Lower leg skin (tissue), 3 donors: ENCODE data around the gene HADHA.

Experiments
- POLR2A ChIP-seq, 2 donors: fragments of 450-650 bp; IDR thresholded peaks; one replicate each; pipeline ENCODE4 v1.6.1; 2016 to 2017; ENCODE audit warnings: antibody characterized with exemption in 2 of 2, mild to moderate bottlenecking in 1 of 2, moderate library complexity in 1 of 2
- TF ChIP-seq, protein P1 (sequence below), 3 donors: fragments of 450-650 bp; IDR thresholded peaks; one replicate each; pipeline ENCODE4 v1.5.1; 2016; ENCODE audit warnings: antibody characterized with exemption in 3 of 3, mild to moderate bottlenecking in 3 of 3, moderate library complexity in 2 of 3

DNA sequence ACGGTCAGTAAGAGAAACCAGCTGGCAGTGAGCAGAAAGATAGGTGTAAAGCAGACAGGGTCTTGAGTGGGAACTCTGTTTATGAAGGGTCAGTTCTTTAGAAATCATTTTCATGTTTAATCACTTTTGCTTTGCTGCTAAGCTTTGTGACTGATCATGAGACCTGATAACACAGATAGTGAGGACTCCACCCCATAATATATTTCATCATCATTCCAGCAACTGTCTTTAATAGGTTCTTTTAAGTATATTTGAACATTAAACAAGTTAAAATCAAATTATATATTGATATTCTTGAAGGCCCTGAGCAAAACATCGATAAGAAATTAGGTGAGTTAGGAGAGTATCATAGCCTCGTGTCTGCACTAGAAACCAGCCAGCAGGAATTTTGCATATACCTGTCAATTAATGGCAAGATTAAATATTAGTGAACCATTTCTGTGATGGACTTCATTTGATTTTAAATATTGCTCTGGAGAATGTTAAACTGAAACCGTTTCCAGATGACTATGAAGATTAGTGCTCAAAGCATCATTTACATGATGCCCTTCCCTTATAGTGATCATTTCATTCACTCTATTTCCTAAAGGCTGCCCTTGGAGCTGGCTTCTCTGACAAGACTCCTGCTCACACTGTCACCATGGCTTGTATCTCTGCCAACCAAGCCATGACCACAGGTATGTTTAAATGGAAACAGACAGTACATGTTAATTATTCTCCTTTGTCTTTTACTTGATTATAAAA lies 32.2 kb upstream of the HADHA start:
- TF ChIP-seq POLR2A (IDR thresholded peaks at IDR 0.05) = no peak
- TF ChIP-seq, protein P1, sequence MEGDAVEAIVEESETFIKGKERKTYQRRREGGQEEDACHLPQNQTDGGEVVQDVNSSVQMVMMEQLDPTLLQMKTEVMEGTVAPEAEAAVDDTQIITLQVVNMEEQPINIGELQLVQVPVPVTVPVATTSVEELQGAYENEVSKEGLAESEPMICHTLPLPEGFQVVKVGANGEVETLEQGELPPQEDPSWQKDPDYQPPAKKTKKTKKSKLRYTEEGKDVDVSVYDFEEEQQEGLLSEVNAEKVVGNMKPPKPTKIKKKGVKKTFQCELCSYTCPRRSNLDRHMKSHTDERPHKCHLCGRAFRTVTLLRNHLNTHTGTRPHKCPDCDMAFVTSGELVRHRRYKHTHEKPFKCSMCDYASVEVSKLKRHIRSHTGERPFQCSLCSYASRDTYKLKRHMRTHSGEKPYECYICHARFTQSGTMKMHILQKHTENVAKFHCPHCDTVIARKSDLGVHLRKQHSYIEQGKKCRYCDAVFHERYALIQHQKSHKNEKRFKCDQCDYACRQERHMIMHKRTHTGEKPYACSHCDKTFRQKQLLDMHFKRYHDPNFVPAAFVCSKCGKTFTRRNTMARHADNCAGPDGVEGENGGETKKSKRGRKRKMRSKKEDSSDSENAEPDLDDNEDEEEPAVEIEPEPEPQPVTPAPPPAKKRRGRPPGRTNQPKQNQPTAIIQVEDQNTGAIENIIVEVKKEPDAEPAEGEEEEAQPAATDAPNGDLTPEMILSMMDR (IDR thresholded peaks at IDR 0.05) = no peak
